Left colon (tissue), 2 donors: Measurements from ENCODE around the gene SHMT1. TPM values are rescaled to one million over a fixed set of nuclear protein-coding genes. Genes with fewer than 3 reads are reported as not detected.
"Not testable (repeated sequence)": the region's sequence is repeated elsewhere in the genome, so short reads cannot be mapped to it uniquely, and the experiment has no call there.

Experiments
- ATAC-seq: fragments of 200-7000 bp; cut with Tn5 transposase; one replicate; pipeline ENCODE4 v1.9.1; 2020; ENCODE audit warnings: mild to moderate bottlenecking, moderate library complexity
- DNase-seq, 2 donors: peaks; one replicate each; pipeline ENCODE4 v3.0.0-alpha.2; 2020
- intact Hi-C, 2 donors: fragments of 100-400 bp; cut with DNase I in 1 of 2; cut with micrococcal nuclease in 1 of 2; formaldehyde crosslinking; loops; one replicate each; pipeline versions ENCODE4 v1.11.2 to v1.14.0; 2022; cut with DNase I, micrococcal nuclease
- total RNA-seq, 2 donors: library from RNA; stranded (reverse); fragmentation: NEBNext Ultra II Directional; extraction: Animal tissue kit (Norgen Biotek cat#: 25700); gene quantifications; one replicate each; pipeline ENCODE4 v1.2.1, GENCODE V29; 2021
- donor health status: DM: no; HTN: no; CAD: no.
- donor health status: DM: yes; HTN: yes; CAD: no.

SHMT1 gene
- total RNA-seq, 2 donors from 2014 or later = 27.4 to 40.2 TPM

GRCh38 chr17:18380471-18381157 is 17.3 kb upstream of the SHMT1 start:
- DNase-seq (no peak), ATAC-seq (peak; percentile 20)
- intact Hi-C loops = no loop called here

DNA sequence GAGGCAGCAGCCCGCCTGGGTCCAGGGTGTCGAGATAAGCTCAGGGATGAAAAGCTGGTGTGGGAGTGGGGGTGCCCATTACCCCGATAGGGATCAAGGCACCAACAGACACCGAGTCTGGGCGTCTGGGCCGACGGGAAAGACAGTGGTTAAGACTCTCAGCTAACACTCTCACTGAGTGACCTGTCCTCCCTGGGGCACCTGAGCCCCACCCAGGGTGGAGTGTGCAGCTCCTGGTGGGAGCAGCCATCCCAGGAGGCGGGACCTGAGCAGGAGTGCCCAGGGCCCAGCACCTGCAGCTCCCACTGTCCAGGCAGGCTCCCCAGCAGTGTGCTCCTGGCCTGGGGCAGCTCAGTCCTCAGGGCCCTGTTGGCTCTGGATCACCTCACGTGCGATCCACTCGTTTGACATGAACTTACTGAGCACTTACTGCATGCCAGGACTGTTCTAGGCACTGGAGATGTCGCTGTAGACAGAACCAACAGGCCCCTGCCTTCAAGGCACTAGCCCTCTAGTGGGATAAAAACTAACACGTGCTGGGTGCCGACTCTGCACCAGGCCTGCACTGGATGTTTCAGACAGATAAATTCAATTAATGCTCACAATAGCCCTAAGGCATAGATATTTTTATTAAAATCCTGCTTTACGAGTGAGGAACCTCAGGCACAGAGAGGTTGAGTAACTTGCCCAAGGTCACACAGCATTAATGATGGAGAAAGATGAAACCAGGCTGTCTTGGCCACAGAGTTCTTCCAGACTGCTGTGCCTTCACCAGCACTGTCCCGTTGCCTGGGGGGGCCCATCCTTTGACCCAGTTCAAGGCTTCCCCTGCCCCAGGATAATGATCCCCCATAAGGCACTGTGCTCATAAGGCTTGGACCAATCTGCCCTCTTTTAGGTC is 16.1 kb upstream of the SHMT1 start:
- DNase-seq (peak in 1 of 2 donors; percentile 48), ATAC-seq (peak; percentile 74)
- intact Hi-C loops = no loop called here

DNA sequence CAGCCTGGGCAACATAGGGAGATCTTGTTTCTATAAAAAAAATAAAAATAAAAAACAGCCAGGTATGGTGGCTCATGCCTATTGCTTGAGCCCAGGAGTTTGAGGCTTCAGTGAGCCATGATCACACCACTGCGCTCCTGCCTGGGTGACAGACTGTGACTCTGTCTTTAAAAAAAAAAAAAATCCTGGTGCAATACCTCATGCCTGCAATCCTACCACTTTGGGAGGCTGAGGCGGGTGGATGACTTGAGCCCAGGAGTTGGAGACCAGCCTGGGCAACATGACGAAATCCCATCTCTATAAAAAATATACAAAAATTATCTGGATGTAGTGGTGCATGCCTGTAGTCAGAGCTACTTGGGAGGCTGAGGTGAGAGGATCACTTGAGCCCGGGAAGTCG is 15.3 kb upstream of the SHMT1 start:
- DNase-seq, ATAC-seq, intact Hi-C loops: not testable (repeated sequence)

GRCh38 chr17:18378205-18378505 is 14.8 kb upstream of the SHMT1 start:
- DNase-seq (no peak), ATAC-seq (no peak)
- intact Hi-C loops = no loop called here

DNA sequence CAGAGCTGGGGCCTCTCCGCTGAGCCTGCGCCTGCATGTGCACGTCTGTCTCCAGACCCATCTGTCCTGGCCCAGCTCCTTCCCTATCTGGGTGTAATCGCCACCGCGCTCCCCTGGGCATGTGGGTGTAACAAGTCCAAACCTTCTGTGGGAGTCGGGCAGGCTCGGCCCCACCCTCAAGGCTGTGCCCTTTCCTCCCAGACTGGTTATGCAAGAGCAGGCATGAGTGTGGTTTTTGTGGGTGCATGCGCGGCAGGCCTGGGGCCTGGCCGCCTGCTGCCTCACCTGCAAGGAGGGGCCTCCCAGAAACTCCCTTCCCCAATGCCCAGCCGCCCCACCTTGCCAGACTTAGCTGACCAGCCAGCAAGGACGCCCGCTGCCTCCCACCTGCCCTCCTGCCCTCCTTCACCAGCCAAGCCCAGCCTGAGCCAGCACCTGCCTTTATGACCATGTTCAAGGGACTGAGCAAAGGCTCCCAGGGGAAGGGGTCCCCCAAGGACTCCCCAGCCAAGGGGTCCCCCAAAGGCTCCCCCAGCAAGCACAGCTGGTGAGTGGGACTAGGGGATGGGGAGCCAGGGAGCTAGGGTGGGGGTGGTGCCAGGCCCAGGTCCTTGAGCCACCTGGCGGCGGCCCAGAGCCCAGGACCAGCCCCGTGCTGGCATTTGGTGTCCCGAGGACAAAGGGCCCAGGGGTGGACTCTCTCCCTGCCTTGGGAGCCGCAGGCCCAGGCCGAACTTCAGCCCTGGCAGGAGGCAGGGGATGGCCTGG is 14.3 kb upstream of the SHMT1 start, which contains the start of gene EVPLL:
Gene EVPLL, plus strand, starts transcription at position 342 of the 768 bp plus-strand sequence. CDS start 3,160 bp downstream, outside the sequence.
- peak; percentile 83 for ATAC-seq
- DNase-seq = peak; percentile 68 to 73
- intact Hi-C loops = no loop called here

GRCh38 chr17:18374216-18374615 is 10.9 kb upstream of the SHMT1 start:
- DNase-seq (no peak), ATAC-seq (no peak)
- intact Hi-C loops = no loop called here

- intact Hi-C loops, DNase-seq, ATAC-seq: not testable (repeated sequence)
These were observed 9.8 kb upstream of the SHMT1 start for GRCh38 chr17:18373181-18373580.

- no peak for DNase-seq
- intact Hi-C loops = no loop called here
- ATAC-seq = no peak
These were observed 8.1 kb upstream of the SHMT1 start for GRCh38 chr17:18371455-18371854.

DNA sequence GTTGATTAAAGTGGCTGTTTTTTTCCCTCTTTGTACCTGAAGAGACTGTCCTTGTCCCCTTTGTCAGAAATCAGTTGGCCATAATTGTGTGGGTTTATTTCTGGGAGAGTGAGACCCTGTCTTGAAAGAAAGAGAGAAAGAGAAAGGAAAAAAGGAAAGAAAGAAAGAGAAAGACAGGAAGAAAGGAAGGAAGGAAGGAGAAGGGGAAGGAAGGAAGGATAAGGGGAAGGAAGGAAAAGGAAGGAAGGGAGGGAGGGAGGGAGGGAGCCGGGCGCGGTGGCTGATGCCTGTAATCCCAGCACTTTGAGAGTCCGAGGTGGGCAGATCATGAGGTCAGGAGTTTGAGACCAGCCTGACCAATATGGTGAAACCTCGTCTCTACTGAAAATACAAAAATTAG is 7.4 kb upstream of the SHMT1 start:
- ATAC-seq = no peak
- DNase-seq = no peak
- intact Hi-C loops = no loop called here

DNA sequence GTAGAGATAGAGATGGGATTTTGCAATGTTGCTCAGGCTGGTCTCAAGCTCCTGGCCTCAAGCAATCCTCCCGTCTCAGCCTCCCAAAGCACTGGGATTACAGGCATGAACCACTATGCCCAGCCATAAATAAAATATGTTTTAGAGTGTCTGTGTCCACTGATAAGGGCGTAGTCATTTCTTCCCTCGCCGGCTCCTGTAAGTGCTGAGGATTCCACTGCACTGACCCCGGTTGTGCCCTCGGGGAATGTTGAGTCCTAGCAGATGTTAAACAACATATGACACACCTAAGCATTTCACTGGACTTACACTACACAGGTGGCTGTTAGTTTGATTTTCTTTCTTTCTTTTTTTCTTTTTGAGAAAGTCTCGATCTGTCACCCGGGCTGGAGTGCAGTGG is 5.6 kb upstream of the SHMT1 start:
- DNase-seq (no peak), ATAC-seq (no peak)
- intact Hi-C loops = no loop called here

- intact Hi-C loops = no loop called here
- DNase-seq = no peak
- no peak for ATAC-seq
These were observed 816 bp upstream of the SHMT1 start for GRCh38 chr17:18364166-18364565.

DNA sequence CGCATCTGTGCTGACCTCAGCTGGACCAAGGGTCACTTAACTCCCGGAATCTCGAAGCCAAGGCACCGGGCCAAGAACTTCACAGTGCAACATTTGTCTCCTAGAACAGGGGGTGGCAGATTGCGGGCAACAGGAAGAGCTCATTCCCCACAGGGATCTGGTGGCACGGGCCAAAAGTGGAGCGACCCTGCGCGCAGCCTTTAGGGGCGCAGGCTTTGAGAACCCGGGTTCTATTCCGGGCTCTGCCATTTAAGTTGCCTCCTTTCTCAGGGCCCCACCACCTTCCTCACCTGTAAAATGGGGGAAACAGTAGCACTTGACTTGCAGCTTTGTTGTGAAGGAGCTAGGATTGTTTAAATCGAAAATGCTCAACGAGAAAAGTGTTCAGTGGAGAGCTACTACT is 651 bp downstream of the SHMT1 start:
- intact Hi-C loops = no loop called here
- peak; percentile 53 for ATAC-seq
- DNase-seq = peak; percentile 74 to 76

DNA sequence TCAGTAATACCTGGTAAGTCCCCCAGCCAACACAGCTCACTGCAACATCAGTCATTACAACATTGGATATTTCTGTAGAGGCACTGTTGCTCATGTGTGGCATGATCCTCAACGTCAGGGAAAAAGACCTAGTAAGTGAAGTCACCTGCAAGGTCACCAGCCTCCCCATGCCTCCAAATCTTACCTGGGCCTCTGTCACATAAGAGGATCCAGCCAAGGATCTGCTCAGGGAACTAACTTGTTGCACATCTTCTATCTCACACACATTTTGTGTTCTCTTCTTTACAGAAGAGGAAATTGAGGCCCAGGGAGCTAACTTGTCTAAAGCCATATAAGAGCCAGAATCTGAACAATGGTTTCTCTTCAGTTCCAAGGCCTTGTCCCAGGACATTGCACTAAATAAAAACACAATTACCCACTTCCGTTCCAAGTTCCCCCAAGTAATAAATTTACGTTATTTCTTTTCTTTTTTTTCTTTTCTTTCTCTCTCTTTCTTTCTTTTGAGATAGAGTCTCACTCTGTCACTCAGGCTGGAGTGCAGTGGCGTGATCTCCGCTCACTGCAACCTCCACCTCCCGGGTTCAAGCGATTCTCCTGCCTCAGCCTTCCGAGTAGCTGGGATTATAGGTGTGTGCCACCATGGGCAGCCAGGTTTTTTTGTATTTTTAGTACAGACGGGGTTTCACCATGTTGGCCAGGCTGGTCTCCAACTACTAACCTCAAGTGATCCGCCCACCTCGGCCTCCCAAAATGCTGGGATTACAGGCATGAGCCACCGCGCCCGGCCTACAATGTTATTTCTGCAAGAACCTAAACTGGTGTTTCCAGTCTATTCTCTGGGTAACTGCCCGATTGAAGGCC is 1.3 kb downstream of the SHMT1 start:
- ATAC-seq (no peak), DNase-seq (no peak)
- intact Hi-C loops = no loop called here

DNA sequence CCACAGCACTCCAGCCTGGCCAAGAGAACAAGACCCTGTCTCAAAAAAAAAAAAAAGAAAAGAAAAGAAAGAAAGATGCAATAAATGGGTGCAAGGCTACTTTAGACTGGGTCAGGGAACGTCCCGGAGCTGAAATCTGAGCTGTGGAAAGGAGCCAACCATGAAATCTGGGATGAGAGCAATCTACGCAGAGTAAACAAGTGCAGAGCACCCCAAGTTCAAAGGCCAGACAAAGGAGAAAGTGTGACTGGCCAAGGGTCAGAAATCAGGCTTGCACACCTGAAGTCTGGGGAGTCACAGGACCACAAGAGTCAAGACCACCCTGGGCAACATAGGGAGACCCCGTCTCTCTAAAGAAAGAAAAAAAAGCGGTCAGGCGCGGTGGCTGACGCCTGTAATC is 2.8 kb downstream of the SHMT1 start:
- ATAC-seq = no peak
- DNase-seq = no peak
- intact Hi-C loops = no loop called here

- intact Hi-C loops = no loop called here
- no peak for ATAC-seq
- DNase-seq = no peak
These were observed 6.7 kb downstream of the SHMT1 start for GRCh38 chr17:18356624-18357023.

GRCh38 chr17:18353541-18353940 is 9.8 kb downstream of the SHMT1 start:
- ATAC-seq (no peak), DNase-seq (no peak)
- intact Hi-C loops = no loop called here

DNA sequence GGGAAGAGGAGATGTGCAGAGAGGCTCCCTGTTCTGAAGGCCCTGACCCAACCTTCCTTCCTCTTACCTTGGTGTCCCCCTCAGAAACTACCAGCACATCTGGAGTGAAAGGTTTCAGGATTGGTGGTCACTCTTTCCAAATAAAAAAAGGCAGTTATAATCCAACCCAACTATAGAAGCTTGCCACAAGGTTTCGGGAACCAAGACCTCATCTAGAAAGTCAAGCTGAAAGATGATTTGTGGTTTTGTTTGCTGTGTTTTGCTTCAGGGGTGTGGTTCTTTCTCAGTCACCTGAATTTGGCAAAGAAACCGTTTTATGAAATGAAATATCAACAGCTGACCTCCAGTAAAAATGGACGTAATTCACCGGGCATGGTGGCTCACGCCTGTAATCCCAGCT is 19.3 kb downstream of the SHMT1 start:
- DNase-seq (no peak), ATAC-seq (no peak)
- intact Hi-C loops = no loop called here

DNA sequence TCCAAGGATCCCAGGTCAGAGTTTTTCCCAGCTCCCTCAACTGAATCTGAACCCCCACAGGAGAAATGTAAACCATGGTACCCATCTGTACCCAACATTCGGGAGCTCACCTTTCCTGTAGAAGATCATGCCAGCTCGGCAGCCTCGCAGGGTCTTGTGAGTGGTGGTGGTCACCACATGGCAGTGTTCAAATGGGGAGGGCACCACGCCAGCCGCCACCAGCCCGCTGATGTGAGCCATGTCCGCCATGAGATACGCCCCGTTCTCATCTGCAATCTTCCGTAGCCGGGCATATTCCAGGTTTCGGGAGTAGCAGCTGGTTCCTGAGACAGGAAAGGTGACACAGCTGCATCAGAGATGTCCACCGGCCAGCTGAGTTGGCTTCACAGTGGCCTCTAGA is 23.4 kb downstream of the SHMT1 start:
- intact Hi-C loops = no loop called here
- ATAC-seq = no peak

GRCh38 chr17:18338158-18338557 is 25.2 kb downstream of the SHMT1 start:
- DNase-seq, intact Hi-C loops, ATAC-seq: not testable (repeated sequence)

More for the DNA sequence above, 23.4 kb downstream of the SHMT1 start:
- no peak for DNase-seq
